MM.1S (cell line): ENCODE results near the gene ZNF503.

ENCODE experiments used
- DNase-seq: peaks from one replicate; pipeline ENCODE4 v3.0.0-alpha.2; 2015
- H2AFZ ChIP-seq: fragments of 300-600 bp; sonication (generic); 2 replicates; pipeline ENCODE4 v1.6.0; 2016; ENCODE audit warnings: antibody characterized with exemption, low read length
- H3F3A ChIP-seq: fragments of 300-600 bp; sonication (generic); 2 replicates; pipeline ENCODE4 v1.6.1; 2016; ENCODE audit warnings: mild to moderate bottlenecking, antibody characterized with exemption, low read length, moderate library complexity, mixed read lengths; ENCODE audit not compliant: insufficient read depth
- H3K27ac ChIP-seq: fragments of 300-600 bp; sonication (generic); 2 replicates; pipeline ENCODE4 v1.5.1; 2016; ENCODE audit warnings: mild to moderate bottlenecking, low read length
- H3K27me3 ChIP-seq: fragments of 300-600 bp; sonication (generic); replicated peaks from 2 replicates; pipeline ENCODE4 v1.6.0; 2016; ENCODE audit warnings: low read length; ENCODE audit not compliant: insufficient read depth
- H3K36me3 ChIP-seq: fragments of 300-600 bp; sonication (generic); replicated peaks from 2 replicates; pipeline ENCODE4 v1.6.1; 2016; ENCODE audit warnings: mild to moderate bottlenecking, low read length, mixed read lengths; ENCODE audit not compliant: insufficient read depth
- H3K4me1 ChIP-seq: fragments of 300-600 bp; sonication (generic); 2 replicates; pipeline ENCODE4 v1.6.1; 2016; ENCODE audit warnings: low read length, mixed read lengths
- H3K4me2 ChIP-seq: fragments of 300-600 bp; sonication (generic); 2 replicates; pipeline ENCODE4 v1.6.0; 2016; ENCODE audit warnings: low read depth, low read length
- H3K4me3 ChIP-seq: fragments of 300-600 bp; sonication (generic); 2 replicates; pipeline ENCODE4 v1.5.1; 2016; ENCODE audit warnings: low read length, mixed read lengths
- H3K79me2 ChIP-seq: fragments of 300-600 bp; sonication (generic); 2 replicates; pipeline ENCODE4 v1.6.1; 2016; ENCODE audit warnings: mixed run types, low read length, mixed read lengths
- H3K9ac ChIP-seq: fragments of 300-600 bp; sonication (generic); 2 replicates; pipeline ENCODE4 v1.6.1; 2016; ENCODE audit warnings: low read length, mixed read lengths
- H3K9me2 ChIP-seq: fragments of 300-600 bp; sonication (generic); replicated peaks from 2 replicates; pipeline ENCODE4 v1.6.1; 2016; ENCODE audit warnings: mild to moderate bottlenecking, low read length, mixed read lengths; ENCODE audit not compliant: insufficient read depth
- H3K9me3 ChIP-seq: fragments of 300-600 bp; sonication (generic); replicated peaks from 2 replicates; pipeline ENCODE4 v1.6.1; 2016; ENCODE audit warnings: mild to moderate bottlenecking, low read length, mixed read lengths; ENCODE audit not compliant: insufficient read depth
- H4K20me1 ChIP-seq: fragments of 300-600 bp; sonication (generic); 2 replicates; pipeline ENCODE4 v1.6.1; 2016; ENCODE audit warnings: mild to moderate bottlenecking, low read length, moderate library complexity, mixed read lengths; ENCODE audit not compliant: insufficient read depth
- CTCF ChIP-seq: fragments of 300-600 bp; sonication (generic); IDR thresholded peaks from 2 replicates; pipeline ENCODE4 v1.5.1; 2016; ENCODE audit warnings: antibody characterized with exemption, low read length, mixed read lengths
- EZH2 ChIP-seq: fragments of 300-600 bp; sonication (generic); optimal IDR thresholded peaks from 2 replicates; pipeline ENCODE3; 2017; ENCODE audit warnings: low read depth, mild to moderate bottlenecking, antibody characterized with exemption, low read length, mixed read lengths
- EZH2phosphoT487 ChIP-seq: fragments of 300-600 bp; sonication (generic); IDR thresholded peaks from 2 replicates; pipeline ENCODE4 v1.6.1; 2018; ENCODE audit warnings: antibody characterized with exemption, low read length

ZNF503 gene

GRCh38 chr10:75418293-75418692, 16.7 kb upstream of the ZNF503 start:
- H2AFZ ChIP-seq, result no peak overlapping the region
- no peaks in the 10 kb centered on the region for H3K4me1 ChIP-seq
- no peak overlapping the region for H3K27ac ChIP-seq
- H3K27me3 ChIP-seq, result no peaks in the 10 kb centered on the region
- no peaks in the 10 kb centered on the region for H3K9me2 ChIP-seq
- no peaks in the 10 kb centered on the region for H4K20me1 ChIP-seq
- no peak for TF ChIP-seq EZH2phosphoT487
- no peak for TF ChIP-seq CTCF
- TF ChIP-seq EZH2, result no peak
- no peak overlapping the region for H3K4me3 ChIP-seq
- DNase-seq, result no peak
- no peaks in the 10 kb centered on the region for H3K36me3 ChIP-seq
- H3F3A ChIP-seq, result no peaks in the 10 kb centered on the region
- no peak overlapping the region for H3K9ac ChIP-seq
- H3K79me2 ChIP-seq, result no peaks in the 10 kb centered on the region
- H3K9me3 ChIP-seq, result no peaks in the 10 kb centered on the region
- no peak overlapping the region for H3K4me2 ChIP-seq

- no peak for DNase-seq
- H3F3A ChIP-seq, result no peaks in the 10 kb centered on the region
- H4K20me1 ChIP-seq, result no peaks in the 10 kb centered on the region
- TF ChIP-seq EZH2phosphoT487 (no peak), EZH2 (no peak), CTCF (no peak)
- no peaks in the 10 kb centered on the region for H3K9me2 ChIP-seq
- no peak overlapping the region for H2AFZ ChIP-seq
- H3K36me3 ChIP-seq, result no peaks in the 10 kb centered on the region
- no peak overlapping the region for H3K4me3 ChIP-seq
- H3K27me3 ChIP-seq, result no peaks in the 10 kb centered on the region
- no peaks in the 10 kb centered on the region for H3K4me1 ChIP-seq
- H3K9ac ChIP-seq, result no peak overlapping the region
- H3K79me2 ChIP-seq, result no peaks in the 10 kb centered on the region
- no peak overlapping the region for H3K4me2 ChIP-seq
- no peaks in the 10 kb centered on the region for H3K9me3 ChIP-seq
- H3K27ac ChIP-seq, result no peak overlapping the region
Observed at GRCh38 chr10:75417522-75417927, 16.0 kb upstream of the ZNF503 start.

GRCh38 chr10:75414527-75414926, 13.0 kb upstream of the ZNF503 start:
- no peak overlapping the region for H3K9ac ChIP-seq
- H3K4me2 ChIP-seq, result no peak overlapping the region
- no peaks in the 10 kb centered on the region for H3K4me1 ChIP-seq
- TF ChIP-seq EZH2 (no peak), CTCF (no peak), EZH2phosphoT487 (no peak)
- H2AFZ ChIP-seq, result no peak overlapping the region
- H3K9me2 ChIP-seq, result no peaks in the 10 kb centered on the region
- no peak for DNase-seq
- H3K4me3 ChIP-seq, result no peak overlapping the region
- H3K79me2 ChIP-seq, result no peaks in the 10 kb centered on the region
- no peak overlapping the region for H3K27ac ChIP-seq
- no peaks in the 10 kb centered on the region for H3F3A ChIP-seq
- H4K20me1 ChIP-seq, result no peaks in the 10 kb centered on the region
- H3K36me3 ChIP-seq, result no peaks in the 10 kb centered on the region
- no peaks in the 10 kb centered on the region for H3K27me3 ChIP-seq
- no peaks in the 10 kb centered on the region for H3K9me3 ChIP-seq
